ENCODE data around the gene VIL1.

VIL1 gene

DNA sequence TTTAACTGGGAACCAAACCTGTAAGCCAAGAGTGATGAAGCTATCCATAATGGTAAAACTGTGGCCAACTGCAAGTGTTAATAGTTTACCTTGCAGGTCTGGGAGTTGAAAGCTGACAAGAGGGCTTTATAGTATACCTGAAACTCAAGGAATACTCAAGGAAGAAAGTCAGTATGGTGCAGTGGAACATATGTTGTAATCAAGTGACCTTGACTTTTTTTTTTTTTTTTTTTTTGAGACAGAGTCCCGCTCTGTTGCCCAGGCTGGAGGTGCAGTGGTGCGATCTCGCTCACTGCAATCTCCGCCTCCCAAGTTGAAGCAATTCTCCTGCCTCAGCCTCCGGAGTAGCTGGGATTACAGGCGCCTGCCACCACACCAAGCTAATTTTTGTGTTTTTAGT is 27.6 kb downstream of the VIL1 start:
- no peak for DNase-seq

DNA sequence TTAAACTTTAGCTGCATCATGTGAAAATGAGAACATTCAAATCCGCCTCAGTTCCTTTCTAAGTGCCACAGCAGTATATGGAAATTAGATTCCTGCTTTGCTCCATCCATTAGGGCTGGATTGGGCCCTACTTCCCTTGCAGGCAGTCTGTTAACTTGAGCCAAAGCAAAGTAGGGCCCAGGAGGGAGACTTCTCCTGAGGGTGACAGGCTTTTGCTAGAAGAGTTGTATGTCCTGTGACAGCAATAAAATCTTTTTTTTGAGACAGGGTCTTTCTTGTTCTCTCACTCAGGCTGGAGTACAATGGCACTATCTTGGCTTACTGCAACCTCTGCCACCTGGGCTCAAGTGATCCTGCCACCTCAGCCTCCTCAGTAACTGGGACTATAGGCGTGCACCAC is 28.1 kb downstream of the VIL1 start:
- DNase-seq = no peak

DNA sequence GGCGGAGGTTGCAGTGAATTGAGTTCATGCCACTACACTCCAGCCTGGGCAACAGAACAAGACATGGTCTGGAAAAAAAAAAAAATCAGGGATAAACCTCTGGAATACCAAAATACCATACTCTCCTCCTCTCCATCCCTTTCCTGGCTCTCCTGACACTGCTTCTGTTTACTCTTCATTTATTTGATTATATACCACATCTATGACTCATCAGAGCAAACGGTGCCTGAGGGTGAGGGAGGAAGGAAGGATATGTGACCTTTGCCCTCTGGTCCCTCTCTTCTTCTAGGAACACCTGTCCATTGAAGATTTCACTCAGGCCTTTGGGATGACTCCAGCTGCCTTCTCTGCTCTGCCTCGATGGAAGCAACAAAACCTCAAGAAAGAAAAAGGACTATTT is 30.0 kb downstream of the VIL1 start:
- DNase-seq = no peak

DNA sequence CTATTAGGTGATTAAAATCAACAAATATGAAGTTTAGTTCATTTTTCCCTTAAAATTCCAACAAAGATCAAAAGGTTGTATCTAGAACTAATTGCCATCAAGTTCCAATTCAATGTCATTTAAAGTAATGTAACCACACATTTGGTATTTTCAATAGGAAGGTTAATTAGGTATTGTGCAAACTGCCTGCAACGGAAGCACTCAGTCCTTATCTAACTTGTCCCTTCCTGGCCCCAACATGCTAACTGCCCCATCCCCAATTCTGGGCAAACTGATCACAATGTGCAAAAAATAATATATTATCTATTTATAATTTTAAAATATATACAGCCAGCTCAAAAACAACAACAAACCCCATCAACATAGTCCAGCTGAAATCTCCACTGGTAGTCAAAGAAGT is 33.2 kb downstream of the VIL1 start:
- DNase-seq = no peak

DNA sequence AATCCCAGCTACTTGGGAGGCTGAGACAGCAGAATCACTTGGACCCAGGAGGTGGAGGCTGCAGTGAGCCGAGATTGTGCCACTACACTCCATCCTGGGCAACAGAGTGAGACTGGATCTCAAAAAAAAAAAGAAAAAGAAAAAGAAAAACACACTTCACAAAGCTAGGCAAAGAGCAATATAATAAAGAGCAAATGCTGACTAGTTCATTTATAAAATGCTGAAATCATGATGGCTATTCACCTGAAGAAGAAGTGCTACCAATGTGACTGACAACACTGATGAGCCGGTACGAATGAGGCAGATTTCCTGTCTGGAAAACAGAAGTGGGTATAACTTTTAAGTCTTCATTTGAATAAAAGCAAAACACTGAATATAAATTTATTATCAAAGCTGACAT is 37.9 kb downstream of the VIL1 start:
- DNase-seq = no peak

DNA sequence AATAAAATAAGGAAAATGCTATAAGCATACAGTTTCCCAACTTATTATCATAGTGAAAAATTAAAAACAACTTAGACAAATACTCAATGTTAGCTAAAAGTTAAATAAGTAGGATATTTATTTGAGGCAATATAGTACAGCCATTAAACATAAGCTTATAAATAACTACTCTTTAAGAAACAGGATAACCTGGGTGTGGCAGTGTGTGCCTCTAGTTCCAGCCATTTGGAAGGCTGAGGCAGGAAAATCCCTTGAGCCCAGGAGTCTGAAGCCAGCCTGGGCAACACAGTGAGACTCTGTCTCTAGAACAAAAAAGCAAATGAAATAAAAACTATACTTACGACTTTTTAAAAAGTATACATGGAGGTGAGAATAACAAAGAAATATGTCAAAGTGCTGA is 39.7 kb downstream of the VIL1 start:
- no peak for DNase-seq

DNA sequence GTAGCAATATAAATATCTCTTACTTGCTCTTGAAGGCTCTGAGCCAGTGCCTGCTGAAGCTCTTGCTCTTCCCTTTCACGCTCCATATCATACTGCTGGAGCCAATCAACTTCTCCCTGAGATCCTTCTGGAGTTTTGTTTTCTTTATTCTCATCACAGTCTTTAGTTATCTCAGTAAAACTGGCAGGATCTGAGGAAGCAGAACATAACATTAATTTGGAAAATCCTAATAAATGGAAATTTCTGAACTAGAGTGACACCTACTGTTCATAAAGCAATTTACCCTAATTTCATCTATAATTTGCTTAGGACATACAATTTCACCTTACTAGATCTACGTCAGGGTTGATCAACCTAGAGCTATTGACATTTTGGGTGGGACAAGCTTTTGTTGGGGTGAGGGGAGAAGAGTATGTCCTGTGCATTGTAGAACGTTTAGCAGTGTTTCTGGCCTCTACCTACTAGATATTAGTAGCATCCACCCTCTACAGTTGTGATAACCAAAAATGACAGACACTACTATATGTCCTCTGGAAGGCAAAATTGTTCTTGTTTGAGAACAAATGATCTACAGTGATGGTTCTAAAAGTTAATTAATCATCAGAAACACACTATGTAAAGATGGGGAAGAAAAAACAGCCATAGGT is 47.2 kb downstream of the VIL1 start:
- no peak for DNase-seq

DNA sequence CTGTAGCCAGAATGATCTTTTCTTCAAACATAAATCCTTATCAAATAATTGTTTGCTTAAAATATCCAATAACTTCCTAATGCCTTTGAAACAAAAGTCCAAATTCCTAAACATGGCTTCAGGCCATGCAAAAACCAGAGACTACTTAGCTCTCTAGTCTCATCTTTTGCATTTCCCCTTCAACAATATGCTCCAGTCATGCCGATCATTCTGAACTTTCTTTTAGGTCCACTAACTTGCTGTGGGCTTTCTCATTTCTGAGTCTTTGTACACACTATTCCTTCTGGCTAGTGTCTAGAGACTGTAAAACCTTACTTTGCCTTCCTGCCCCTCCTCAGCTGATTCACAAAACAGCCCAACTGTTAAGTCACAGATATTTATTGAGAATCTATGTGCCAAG is 51.5 kb downstream of the VIL1 start:
- DNase-seq = no peak

DNA sequence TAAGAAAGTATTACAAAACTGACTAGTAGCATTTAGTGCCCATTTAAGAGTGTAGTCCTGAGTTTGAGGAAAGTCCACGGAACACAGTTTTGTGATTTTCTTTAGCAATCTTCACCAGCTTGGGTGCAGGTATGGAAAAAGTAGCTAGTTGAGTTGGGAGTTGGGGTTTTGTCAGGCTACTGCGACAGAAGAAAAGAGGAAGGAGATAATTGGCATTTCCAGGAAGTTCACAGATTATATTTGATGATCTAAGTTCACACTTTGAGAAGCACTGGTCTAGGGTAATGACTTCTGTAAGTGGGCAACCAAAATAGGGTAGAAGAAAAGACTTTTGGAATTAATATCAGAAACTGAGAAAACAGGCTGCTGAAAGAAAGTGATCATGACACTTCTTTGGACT is 52.1 kb downstream of the VIL1 start:
- DNase-seq = no peak

DNA sequence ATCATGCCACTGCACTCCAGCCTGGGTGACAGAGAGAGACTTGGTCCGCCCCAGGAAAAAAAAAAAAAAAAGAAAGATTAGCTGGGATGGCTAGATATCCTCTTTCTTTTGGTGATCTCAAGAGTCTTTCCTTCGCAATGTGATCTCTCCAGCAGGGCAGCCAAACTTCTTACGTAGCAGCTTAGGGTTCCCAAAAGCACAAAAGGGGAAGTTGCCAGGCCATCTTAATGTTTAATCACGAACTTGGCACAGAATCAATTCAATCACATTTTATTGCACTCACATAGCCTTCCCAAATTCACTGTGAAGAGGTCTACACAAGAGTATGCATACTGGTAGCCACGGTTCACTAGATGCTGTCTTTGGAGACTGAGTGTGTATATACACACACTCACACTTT is 53.1 kb downstream of the VIL1 start:
- DNase-seq = no peak

DNA sequence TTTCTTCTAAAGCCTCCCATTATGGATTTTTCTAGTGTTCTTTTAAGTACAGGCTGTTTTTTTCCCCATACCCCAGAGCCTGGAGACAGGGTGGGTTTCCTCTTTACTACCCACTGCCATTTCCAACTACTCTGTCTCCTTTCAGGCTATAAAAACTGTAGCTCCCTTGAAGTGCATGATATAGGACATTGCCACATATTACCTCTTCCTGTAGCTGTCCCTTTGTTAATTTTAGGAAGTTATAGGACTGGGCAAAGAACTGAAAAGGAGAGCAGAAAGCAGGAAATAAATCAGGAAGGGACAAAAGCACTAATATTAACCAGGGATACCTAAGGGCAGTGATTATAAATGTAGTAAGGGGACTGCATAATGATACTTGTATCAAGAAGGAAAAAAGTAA is 54.1 kb downstream of the VIL1 start:
- no peak for DNase-seq

DNA sequence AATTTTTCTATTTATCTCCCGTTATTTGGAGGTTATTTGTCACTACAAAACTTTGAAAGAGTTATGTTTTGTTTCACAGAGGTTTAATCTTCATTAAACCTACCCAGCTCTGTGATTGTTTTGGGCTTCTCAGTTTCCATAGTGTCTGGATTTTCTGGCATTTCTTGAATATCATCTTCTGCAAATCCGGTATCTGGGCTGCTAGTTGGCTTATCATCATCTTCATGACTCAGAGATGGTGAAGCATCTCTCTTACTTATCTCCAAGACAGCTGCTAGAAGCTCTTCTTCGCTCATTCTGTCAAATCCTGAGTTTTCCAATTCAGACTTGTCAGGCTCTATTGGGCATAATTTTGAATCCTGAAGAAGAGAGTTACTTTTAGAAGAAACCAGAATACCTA is 55.6 kb downstream of the VIL1 start:
- DNase-seq = no peak

DNA sequence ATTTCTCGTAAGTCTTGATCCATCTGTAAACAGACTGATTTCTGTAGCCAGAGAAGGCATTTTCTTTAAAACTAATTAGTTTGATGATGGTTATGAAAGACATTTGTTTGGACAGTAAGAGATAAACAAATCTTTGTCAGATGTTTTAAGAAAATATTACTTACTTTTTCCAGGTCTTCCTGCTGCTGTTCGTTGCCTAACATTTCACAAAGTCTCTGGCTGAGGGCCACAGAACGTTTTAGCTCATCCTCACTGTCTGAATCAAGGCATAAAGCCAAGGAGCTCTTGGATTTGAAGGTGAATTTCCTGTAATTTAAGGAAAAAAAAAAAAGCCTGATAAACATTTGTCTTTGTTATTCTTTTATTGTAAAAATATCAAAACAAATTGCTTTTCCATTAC is 57.8 kb downstream of the VIL1 start:
- no peak for DNase-seq

DNA sequence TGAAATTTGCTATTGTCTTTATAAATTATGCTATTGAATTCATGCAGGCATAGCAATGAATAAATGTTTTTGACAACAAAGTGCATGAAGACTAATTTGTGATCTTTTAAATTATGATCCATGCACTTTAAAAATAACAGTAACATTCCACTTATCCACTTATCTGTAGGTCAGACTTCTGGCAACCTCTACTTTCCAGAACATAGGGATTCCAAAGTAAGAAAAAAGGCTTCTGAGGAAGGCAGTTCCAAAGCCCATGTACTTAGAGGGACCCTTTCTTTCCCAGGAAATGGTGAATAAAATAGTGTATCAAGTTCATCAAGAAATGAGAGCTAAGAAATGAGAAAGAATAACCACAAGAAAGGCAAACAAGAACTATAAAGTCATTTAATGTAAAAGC is 58.3 kb downstream of the VIL1 start:
- no peak for DNase-seq

DNA sequence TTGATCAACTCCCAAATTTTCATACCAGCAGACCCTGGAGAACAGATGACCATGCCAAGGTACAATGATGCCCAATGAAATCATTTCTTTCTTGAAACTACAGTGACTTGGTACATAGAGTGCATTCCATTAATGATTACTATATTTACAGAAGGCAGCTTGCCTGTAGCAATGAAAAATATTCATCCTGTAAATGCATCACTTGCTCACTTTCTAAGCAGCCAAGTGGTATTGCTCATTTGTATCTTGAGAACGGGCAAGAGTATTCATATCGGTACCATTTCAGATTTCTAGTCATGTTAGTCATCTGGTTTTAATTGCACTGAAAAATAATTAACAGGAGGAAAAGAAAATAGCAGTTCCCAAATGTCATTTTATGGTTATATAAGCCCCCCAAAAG is 59.6 kb downstream of the VIL1 start:
- DNase-seq = no peak

DNA sequence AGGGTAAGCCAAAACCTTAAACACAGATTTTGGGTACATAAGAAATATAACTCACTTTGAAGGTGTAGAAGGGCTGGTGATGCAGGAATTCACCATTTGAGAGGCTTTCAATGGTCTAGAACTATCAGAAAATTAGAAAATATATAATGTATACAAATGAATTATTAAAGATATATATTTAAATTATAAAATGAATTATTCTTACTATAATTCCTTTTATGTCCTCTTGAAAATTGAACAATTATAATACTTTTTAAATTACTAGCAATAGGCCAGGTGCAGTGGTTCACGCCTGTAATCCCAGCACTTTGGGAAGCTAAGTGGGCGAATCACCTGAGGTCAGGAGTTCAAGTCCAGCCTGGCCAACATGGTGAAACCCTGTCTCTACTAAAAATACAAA is 60.7 kb downstream of the VIL1 start:
- DNase-seq = no peak

DNA sequence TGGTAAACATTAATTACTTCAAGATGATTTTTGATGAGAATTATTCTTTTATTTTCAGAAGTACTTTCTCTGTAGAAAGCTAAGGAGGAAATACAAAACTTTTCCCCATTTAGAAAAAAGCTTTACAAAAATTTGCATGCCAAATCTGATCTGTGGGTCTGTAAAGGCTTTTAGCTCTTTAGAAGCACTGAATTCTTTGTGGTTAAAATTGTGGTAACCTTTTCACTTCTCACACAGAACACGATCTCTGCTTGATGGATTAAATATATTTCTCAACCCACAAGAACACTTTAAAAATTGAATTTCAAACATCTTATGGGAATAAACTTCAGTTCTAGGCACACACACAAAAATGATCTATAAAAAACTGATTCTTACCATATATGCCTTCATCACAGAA is 63.7 kb downstream of the VIL1 start:
- no peak for DNase-seq

DNA sequence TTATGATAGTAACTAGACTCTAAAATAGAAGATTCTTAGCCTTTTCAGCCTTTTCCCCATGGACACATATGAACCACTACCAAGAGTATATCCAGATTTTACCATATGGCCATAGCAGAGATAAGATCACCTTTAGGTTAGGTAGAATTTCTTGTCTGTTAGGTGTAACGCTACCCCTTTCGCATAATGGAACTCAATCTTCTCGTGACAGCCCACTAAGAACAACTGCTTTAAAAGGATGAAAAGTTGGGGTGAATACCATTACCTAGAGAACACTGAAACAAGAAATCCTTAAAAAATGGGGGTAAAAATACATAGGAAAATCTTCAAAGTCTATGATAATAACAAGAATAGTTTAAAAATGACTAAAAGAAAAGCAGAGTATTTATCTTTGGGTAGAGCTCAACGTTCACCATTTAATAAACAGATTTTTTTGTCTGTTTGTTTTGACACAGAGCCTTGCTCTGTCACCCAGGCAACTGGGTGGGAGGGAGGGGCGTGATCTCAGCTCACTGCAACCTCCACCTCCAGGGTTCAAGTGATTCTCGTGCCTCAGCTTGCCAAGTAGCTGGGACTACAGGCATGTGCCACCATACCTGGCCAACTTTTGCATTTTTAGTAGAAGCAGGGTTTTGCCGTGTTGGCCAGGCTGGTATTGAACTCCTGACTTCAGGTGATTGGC is 67.2 kb downstream of the VIL1 start:
- no peak for DNase-seq

DNA sequence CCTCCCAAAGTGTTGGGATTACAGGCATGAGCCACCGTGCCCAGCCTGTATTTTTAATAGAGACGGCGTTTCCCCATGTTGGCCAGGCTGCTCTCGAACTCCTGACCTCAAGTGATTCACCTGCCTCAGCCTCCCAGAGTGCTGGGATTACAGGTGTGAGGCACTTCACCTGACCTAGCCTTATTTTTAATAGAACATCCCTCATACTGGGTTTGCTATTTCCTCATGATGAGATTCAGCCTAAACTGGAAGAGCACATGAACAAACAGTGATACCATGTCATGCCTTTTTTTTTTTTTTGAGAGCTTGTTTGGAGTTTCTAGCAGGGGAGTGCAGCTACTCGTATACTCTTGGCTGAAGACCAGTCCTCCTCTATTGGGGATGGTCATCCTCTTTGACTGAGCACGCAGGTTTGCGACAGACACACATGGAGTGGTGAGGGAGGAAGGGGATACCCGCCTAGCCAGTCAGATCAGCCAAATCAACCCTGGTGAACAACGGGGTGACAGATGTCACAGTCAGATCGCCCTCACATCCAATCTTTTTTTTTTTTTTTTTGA is 81.7 kb downstream of the VIL1 start:
- no peak for DNase-seq

DNA sequence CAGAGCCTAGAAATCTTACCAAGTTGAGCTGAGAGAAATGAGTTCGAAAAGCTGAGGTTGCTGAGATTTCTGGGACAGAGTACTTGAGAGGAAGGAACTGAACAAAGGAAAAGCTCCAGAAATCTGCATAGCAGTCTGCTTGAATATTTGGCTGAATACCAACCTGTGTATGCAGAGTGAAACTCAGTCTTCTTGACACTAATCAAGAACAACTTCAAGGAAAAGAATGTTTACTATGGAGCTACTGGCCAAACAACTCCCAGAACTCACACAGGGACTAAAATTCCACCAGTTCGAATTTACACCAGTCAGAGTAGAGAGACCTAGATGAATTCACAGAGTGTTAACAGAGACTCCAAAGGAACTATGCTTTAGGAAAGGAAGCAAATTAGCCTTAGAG is 82.7 kb downstream of the VIL1 start:
- no peak for DNase-seq

Data from CD4-positive, alpha-beta T cell treated with Interleukin-6 for 4 hours (primary cell).